Fibroblast of skin of abdomen (primary cell): ENCODE data around the gene OR2A14.
"Not testable (repeated sequence)": the region's sequence is repeated elsewhere in the genome, so short reads cannot be mapped to it uniquely, and the experiment has no call there.

Source experiments
- DNase-seq: peaks from one replicate; pipeline ENCODE4 v3.0.0-alpha.2; 2013

OR2A14 gene

DNA sequence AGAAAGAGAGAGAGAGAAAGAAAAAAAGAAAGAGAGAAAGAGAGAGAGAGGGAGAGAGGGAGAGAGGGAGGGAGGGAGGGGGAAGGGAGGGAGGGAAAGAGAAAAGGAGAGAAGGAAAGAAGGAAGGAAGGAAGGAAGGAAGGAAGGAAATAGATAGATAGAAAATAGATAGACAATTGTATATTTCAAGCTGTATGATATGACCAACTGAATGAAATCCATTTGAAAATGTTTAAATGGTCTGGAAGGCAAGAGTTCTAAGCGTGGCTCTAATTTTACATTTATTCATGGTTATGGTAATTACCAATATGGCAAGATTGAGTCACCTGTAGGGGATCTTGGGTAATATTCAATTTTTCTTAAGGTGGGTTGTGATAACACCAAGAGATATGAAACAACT is 35.9 kb downstream of the OR2A14 start:
- DNase-seq = no peak

- DNase-seq = no peak
Measured at GRCh38 chr7:144164784-144165183, 41.8 kb downstream of the OR2A14 start.

GRCh38 chr7:144171594-144172350 is 48.8 kb downstream of the OR2A14 start:
- DNase-seq = not testable (repeated sequence)

DNA sequence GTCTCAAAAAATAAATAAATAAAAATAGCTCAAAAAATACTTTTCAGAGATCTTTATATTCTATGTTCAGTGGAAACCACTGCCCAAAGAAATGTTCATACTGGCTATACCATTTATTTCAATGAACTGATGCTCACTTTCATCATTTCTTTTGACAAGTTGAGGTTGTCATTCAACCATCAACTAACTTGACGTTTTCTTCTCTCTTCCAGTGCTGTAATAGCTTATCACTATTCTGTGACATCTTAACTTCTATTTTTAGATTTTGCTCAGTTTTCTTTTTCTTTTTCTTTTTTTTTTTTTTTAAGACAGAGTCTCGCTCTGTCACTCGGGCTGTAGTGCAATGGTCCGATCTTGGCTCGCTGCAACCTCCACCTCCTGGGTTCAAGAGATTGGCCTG is 51.6 kb downstream of the OR2A14 start:
- DNase-seq = no peak

GRCh38 chr7:144178380-144179164 is 55.6 kb downstream of the OR2A14 start:
- peak; percentile 8 for DNase-seq

- DNase-seq = not testable (repeated sequence)
Measured at GRCh38 chr7:144179165-144179479, 56.1 kb downstream of the OR2A14 start.
